HG02759 (cell line): ENCODE results near the gene IFITM5.

ENCODE experiments used
- ATAC-seq: cut with Tn5 transposase; IDR thresholded peaks from one replicate; pipeline ENCODE4 v1.9.1; 2021; ENCODE audit warnings: mild to moderate bottlenecking, moderate library complexity; ENCODE audit not compliant: unreplicated experiment

Gene IFITM5

GRCh38 chr11:285021-285893, 14.1 kb downstream of the IFITM5 start:
- ATAC-seq = no peak

GRCh38 chr11:284105-285020, 15.0 kb downstream of the IFITM5 start:
- ATAC-seq = no peak

DNA sequence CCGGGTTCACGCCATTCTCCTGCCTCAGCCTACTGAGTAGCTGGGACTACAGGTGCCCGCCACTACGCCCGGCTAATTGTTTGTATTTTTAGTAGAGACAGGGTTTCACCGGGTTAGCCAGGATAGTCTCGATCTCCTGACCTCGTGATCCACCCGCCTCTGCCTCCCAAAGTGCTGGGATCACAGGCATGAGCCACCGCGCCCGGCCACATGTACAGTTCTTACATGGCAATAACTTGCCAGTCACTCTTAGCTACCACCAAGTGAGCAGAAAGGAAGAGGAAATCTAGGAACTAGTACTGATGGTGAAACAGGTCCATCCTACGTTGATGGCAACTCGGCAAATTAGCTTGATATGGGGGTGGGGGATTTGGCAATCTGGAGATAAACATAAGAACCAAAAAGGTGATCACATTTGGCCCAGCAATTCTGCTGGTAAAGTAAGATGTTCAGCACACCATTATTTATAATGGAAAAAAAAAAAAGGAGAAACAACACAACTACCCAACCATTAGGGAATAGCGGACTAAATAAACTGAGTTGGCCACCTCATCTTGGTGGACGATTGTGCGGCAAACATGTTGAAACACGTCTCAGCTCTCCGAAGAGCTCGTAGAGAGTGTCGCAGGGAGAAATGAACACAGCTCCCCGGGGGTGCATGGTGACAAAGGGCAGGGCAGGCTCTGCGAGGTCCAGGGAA, 15.8 kb downstream of the IFITM5 start:
- ATAC-seq = no peak

- no peak for ATAC-seq
Measured at GRCh38 chr11:282630-283360, 16.5 kb downstream of the IFITM5 start.

DNA sequence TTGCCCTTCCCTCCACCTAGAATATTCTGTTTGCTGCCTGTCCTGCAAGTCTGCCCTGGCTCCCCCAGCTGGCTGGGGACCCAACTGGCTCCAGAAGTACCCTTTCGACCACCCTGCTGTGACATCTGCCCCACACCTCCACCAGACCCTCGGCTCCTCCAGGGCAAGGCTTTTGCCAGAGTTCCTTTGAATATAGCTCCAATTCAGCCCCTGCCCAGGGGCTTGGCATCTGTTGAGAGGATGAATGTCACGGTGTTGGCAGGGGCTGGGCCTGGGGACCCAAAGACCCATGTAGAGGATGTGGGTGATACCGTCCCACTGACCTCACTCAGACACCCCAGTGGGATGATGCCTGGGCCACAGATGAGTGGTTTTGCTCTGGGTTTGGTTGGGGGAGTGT, 17.2 kb downstream of the IFITM5 start:
- ATAC-seq = no peak

- ATAC-seq = no peak
Measured at GRCh38 chr11:281486-282161, 17.7 kb downstream of the IFITM5 start.

DNA sequence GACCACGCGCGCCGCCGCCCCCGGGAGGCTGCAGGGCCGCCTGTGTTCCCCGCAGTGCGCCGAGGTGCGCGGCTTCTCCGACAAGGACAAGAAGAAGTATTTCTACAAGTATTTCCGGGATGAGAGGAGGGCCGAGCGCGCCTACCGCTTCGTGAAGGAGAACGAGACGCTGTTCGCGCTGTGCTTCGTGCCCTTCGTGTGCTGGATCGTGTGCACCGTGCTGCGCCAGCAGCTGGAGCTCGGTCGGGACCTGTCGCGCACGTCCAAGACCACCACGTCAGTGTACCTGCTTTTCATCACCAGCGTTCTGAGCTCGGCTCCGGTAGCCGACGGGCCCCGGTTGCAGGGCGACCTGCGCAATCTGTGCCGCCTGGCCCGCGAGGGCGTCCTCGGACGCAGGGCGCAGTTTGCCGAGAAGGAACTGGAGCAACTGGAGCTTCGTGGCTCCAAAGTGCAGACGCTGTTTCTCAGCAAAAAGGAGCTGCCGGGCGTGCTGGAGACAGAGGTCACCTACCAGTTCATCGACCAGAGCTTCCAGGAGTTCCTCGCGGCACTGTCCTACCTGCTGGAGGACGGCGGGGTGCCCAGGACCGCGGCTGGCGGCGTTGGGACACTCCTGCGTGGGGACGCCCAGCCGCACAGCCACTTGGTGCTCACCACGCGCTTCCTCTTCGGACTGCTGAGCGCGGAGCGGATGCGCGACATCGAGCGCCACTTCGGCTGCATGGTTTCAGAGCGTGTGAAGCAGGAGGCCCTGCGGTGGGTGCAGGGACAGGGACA, 18.4 kb downstream of the IFITM5 start:
- no peak for ATAC-seq

- no peak for ATAC-seq
Measured at GRCh38 chr11:279966-280705, 19.2 kb downstream of the IFITM5 start.

GRCh38 chr11:279040-279965, 20.0 kb downstream of the IFITM5 start:
- no peak for ATAC-seq

DNA sequence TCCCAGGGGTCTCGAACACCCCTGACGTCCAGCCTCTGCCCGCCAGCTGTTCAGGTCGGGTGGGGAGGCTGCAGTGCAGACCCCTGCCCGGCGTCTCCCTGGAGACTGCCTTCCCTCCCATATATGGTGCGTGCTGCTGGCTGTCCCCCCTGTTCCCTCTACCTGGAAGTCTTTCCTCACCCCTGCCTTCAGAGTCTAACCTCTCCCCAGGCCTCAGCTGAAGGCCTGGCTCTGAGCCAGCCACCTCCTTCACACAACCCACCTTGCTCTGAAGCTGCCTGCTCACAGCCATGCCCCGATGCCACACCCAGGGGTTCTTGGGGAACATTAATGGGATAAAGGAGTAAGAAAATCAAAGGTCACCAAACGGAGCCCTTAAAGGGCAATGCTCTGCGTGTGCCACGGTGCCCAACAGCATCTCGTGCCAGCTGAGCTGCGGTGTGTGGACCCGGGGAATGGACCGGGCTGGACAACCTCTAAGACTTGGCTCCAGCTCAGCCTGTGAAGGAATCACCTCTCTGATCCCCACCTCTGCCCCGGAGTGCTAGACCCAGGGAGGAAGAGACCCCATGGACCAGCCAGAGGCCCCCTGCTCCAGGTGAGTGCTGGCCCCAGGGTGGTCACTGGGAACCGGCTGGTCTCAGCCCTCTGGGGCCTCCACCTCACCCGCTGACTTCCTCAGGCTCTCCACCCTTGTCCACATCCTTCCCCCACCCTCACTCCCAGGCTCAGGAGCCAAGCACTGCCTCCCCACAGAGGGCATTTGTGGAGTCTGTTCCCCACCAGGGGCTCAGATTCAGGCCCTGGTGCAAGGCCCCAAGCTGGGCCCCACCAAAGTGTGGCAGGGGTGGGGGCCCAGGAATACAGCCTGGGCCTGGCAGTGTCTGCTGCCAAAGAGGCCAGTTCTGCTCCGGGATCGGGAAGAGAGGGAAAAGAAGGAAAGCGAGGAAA, 21.1 kb downstream of the IFITM5 start, which contains the start of gene NLRP6:
Gene NLRP6, plus strand, starts transcription at position 407 of the 951 bp plus-strand sequence. Its CDS starts 163 bp downstream, at position 570.
- ATAC-seq = no peak

GRCh38 chr11:276219-276618, 23.1 kb downstream of the IFITM5 start:
- no peak for ATAC-seq

GRCh38 chr11:272931-273198, 26.5 kb downstream of the IFITM5 start:
- no peak for ATAC-seq

DNA sequence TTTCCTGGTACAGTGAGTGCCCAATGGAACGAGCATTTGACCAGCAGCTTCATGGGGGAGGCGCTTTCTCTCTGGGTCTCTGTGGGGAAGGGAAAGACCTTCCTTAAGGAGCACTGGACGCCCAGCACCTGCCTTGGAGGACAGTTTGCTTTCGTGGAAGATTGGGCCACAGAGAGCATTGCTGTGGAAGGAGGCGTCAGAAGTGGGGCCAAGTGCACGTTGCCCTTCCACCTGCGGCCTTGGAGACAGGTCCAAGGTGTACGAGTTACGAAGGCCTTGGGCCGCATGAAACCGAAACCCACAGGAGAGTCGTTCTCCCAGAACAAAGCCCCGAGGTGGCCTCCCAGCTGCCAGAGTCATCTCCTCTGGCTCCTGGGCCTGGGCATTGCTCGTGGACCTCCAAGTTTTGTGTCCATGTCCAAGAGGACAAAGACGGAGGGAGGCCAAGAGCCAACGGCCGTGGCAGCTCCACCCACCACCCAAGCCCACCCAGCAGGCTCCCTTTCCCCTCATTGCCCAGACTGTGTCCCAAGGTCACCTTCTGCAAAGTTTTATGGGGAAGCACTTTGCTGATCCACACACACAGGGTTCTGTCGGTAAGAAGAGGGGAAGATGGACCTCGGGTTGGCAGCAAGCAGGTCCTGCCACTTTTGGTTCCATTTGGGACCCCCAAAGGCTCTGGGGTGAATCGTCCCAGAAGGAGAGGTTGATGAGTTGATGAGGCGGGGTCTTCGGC, 27.0 kb downstream of the IFITM5 start:
- no peak for ATAC-seq

DNA sequence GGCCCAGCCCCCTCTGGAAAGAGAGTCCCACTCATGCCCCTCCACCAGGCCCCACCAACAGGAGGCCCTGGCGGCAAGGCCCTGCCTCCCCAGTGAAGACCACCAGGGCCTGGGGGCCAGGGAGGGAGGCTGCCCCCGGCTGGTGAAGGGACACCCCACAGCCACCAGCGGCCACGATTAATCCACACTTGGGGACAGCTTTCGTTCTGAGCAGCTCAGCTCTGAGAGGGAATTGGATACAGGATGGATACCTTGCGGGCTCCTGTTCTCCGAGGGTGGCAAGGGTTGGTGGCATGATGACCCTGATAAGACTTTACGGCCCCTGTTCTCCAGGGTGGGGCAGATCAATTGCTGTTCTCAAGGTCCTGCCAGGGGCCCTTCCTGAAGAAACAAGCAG, 28.0 kb downstream of the IFITM5 start:
- ATAC-seq = no peak

GRCh38 chr11:270451-271318, 28.6 kb downstream of the IFITM5 start:
- no peak for ATAC-seq
